Limb (tissue), 2 donors: ENCODE measurements around the gene BPI.
"Not testable (repeated sequence)": the region's sequence is repeated elsewhere in the genome, so short reads cannot be mapped to it uniquely, and the experiment has no call there.

Experiments used
- DNase-seq, 2 donors: peaks; one replicate each; pipeline ENCODE4 v3.0.0-alpha.2; 2016; ENCODE audit errors: extremely low spot score in 2 of 2

BPI gene

DNA sequence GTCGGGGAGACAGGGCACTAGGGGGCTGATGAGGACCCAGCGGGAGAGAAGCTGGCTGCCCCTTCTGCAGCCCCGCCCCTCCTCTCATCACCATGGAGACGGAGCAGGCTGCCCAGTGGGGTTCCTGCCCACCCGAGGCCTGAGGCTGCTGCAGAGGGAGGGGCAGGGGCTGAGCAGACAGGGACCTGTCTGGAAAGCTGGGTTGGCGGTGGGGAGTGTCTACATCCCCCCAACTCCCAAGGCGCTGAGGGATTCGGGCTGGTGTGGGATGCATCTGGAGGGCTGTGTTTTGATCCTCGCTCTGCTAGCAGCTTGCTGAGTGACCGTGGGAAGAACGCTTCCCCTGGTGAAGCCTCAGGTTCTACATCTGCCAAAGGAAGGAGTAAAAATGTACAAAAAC lies 1.2 kb upstream of the BPI start:
- peak in 1 of 2 donors; percentile 67 for DNase-seq

DNA sequence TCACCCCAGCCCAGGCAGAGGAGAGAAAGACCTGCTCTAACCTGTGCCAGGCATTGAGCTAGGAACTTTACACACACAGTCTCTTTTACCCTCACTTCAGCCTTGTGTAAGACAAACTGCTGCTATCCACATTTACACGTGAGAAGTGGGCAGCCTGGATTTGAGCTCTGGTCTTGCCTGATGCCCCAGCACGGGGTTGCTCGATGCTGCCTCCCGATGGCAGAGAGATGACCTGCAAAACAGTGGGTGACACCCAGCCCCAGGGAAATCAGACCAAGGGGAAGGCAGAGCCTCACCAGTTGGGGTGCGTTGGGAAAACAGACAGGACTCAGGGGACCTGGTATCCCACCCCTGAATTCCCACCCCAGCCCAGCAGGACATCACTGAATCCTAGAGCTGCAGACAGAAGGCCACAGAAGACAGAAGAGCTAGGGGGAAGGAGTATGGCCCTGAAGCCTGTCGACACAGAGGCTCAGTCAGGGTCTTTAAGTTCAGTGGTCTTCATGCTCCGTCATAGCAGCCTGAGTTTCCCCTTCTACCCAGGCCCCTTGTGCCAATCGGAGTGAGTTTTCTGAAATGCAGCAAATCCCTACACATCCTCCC lies 990 bp downstream of the BPI start:
- no peak for DNase-seq

DNA sequence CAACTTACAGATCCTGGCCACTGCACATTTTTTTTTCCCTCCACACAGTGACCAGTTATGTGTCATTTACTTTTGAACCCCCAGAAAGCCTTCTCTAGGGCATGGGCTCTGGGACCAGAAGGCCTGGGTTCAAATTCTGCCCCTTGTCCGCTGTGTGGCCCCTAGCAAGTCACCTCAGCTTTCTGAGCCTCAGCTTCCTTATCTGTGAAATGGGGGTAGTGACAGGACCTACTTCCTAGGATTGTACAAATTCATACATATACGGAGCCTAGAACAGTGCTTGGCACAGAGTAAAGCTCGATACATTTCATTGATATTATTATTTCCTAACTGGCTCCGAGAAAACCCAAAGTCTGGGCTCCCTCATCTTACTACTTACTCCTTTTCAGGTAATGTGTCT lies 1.6 kb downstream of the BPI start:
- DNase-seq, result no peak

GRCh38 chr20:38306379-38306778 lies 2.4 kb downstream of the BPI start:
- no peak for DNase-seq

GRCh38 chr20:38307371-38308046 lies 3.6 kb downstream of the BPI start:
- DNase-seq, result no peak

GRCh38 chr20:38308047-38308438 lies 4.1 kb downstream of the BPI start:
- DNase-seq, result no peak

DNA sequence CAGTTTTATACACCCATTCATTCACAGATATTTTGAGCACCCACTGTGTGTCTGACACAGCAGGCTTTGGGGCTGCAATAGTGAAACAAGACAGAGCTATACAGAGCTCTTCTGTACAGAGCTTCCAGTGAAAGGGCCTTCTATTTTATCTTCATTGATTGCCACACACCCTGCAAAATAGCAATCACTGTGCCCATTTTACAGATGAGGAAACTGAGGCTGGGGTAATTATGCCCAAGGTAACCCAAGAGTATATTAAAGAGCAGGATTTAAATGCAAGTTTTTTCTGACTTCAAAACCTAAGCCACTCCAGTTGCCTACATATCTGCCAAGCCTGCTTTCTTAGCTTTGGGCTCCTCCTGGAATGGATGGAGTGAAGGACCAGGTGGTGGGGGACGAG lies 4.5 kb downstream of the BPI start:
- no peak for DNase-seq

DNA sequence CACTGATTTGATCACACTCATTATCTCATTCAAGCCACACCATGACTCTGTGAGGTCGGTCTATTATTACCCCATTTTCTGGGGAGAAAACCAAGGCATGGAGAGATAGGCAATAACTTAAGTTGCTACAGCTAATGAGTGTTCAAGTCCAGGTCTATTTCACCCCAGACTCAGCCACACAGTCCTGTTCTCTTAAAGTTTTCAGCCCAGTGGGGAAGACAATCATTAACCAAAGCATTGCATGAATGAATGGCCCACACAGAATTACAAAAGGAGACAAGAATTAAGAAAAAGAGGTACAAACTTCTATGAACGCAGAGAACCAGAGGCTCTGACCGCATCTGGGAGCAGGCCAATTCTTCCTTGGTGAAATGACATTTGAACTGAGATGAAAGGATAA lies 7.1 kb downstream of the BPI start:
- no peak for DNase-seq

- DNase-seq, result no peak
Measured at GRCh38 chr20:38311491-38311890, 7.5 kb downstream of the BPI start.

- no peak for DNase-seq
Measured at GRCh38 chr20:38313676-38314075, 9.7 kb downstream of the BPI start.

GRCh38 chr20:38314350-38314749 lies 10.4 kb downstream of the BPI start:
- not testable (repeated sequence) for DNase-seq

- no peak for DNase-seq
Measured at GRCh38 chr20:38315290-38315966, 11.5 kb downstream of the BPI start.

DNA sequence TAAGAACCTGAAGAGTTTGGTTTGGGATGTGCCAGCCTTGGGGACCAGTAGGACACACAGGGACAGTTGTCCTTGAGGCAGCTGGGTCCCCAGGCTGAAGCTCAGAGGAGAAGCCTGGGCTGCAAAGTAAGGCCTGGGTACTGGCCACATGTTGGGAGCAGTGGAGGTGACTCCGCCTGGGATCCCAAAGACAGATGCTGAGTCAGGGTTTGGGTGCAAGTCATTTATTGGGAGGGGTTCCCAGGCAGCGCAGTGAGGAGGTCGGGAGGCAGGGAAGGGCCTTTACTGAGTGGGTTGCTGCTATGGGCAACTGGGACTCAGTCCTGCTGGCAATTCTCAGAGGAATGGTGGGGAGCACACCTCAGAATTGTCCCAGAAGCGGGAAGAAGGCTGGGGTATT lies 12.4 kb downstream of the BPI start:
- no peak for DNase-seq

GRCh38 chr20:38317422-38317821 lies 13.5 kb downstream of the BPI start:
- DNase-seq, result no peak

DNA sequence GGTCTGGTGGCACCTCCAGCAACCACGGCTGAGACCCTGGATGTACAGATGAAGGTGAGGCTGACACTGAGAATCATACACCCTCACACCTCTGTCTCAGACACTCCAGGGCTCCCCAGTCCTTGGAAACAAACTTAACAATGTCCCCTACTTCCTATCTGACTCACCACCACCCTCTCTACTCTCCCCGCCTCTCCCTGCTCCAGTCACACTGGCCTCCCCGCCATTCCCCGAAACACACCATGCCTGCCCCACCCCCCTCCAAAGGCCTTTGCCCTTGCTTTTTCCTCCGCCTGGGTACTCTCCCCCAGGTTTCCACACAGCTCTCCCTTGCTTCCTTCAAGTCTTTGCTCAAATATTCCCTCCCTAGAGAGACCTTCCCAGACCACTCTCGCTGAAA lies 16.3 kb downstream of the BPI start:
- no peak for DNase-seq

GRCh38 chr20:38321959-38322598 lies 18.1 kb downstream of the BPI start:
- DNase-seq, result peak in 1 of 2 donors; percentile 64

DNA sequence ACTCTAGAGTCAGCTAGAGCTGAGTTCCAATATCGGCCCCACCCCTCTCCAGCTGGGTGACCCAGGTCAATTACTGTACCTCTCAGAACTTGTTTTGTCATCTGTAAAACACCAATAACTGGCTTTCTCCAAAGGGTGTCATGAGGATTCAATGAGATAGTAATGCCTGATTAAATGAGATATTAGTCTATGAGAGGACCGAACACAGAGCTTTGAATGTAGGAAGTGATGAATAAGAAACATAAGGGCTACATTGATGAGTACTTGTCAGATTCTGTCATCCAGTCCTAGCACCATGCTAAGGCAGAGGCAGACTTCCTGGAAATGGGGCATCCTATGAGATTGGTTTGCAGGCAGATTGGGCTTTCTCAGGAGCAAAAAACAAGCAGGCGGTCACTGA lies 20.2 kb downstream of the BPI start:
- no peak for DNase-seq

DNA sequence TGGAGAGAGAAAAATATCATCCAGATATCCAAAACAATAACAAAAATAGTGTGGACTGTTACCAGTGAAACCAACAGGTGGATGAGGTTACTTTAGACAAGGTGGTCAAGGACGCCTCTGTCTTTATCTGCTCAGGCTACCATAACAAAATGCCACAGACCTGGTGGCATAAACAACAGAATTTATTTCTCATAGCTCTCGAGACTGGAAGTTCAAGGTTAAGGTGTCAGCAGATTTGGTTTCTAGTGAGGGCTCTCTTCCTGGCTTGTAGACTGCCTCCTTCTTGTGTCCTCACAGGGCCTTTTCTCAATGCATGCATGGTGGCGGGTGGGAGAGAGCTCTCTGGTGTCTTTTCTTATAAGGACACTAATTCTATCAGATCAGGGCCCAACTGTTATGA lies 21.2 kb downstream of the BPI start:
- DNase-seq, result no peak

GRCh38 chr20:38325905-38326304 lies 21.9 kb downstream of the BPI start:
- no peak for DNase-seq

GRCh38 chr20:38326309-38326708 lies 22.4 kb downstream of the BPI start:
- no peak for DNase-seq

- no peak for DNase-seq
Measured at GRCh38 chr20:38330638-38331037, 26.7 kb downstream of the BPI start.

GRCh38 chr20:38331245-38331644 lies 27.3 kb downstream of the BPI start:
- DNase-seq, result no peak

GRCh38 chr20:38331814-38332213 lies 27.9 kb downstream of the BPI start:
- DNase-seq, result no peak
